B cell (primary cell): ENCODE measurements around the gene CLRN1. TPM values are rescaled to one million over a fixed set of nuclear protein-coding genes. Genes with fewer than 3 reads are reported as not detected.

ENCODE experiments used
- ATAC-seq: fragments of 200-7000 bp; cut with Tn5 transposase; one replicate; pipeline ENCODE4 v1.10.0; 2021; ENCODE audit warnings: low read depth, mild to moderate bottlenecking, moderate number of reproducible peaks, moderate library complexity
- CTCF ChIA-PET: fragments of 350-600 bp; sonication (Branson Sonifier 250); formaldehyde crosslinking; loops from one replicate; lab custom pipeline; 2021; ENCODE audit warnings: antibody characterized with exemption, inconsistent platforms; lab: Charles Lee
- POLR2A ChIA-PET: fragments of 350-600 bp; sonication (Branson Sonifier 250); formaldehyde crosslinking; loops from one replicate; lab custom pipeline; 2021; ENCODE audit warnings: antibody characterized with exemption; lab: Charles Lee
- DNase-seq: peaks from one replicate; pipeline ENCODE4 v3.0.0; 2013
- H2AFZ ChIP-seq: 2 replicates; pipeline ENCODE4 v1.6.1; 2012; ENCODE audit warnings: mild to moderate bottlenecking, low read depth, low read length; ENCODE audit not compliant: insufficient read depth, poor library complexity, severe bottlenecking
- H3K27ac ChIP-seq, 2 donors: 1 replicate in 1 of 2; 2 replicates in 1 of 2; pipeline ENCODE4 v1.5.1; 2012 to 2013; ENCODE audit warnings: low read length in 2 of 2, mild to moderate bottlenecking in 2 of 2, moderate library complexity in 1 of 2
- H3K27me3 ChIP-seq, 4 experiments: fragments of 200-600 bp in 1 of 4; sonication (generic) in 1 of 4; replicated peaks in 1 of 4; 1 replicate in 2 of 4; 2 replicates in 2 of 4; pipeline versions ENCODE4 v1.6.1 to v1.7.0; 2013 to 2016; ENCODE audit warnings: low read length in 3 of 4, mild to moderate bottlenecking in 2 of 4, mixed read lengths in 1 of 4, moderate library complexity in 1 of 4; ENCODE audit not compliant: insufficient read depth in 4 of 4, control insufficient read depth in 3 of 4; ENCODE audit errors: control extremely low read depth in 1 of 4
- H3K36me3 ChIP-seq, 2 experiments: replicated peaks in 1 of 2; 1 replicate in 1 of 2; 2 replicates in 1 of 2; pipeline versions ENCODE4 v1.6.1 to v1.7.1; 2013; ENCODE audit warnings: low read length in 1 of 2; ENCODE audit not compliant: insufficient read depth in 2 of 2, control insufficient read depth in 1 of 2; ENCODE audit errors: control extremely low read depth in 1 of 2, extremely low read depth in 1 of 2
- H3K4me1 ChIP-seq, 2 donors: fragments of 200-600 bp in 1 of 2; sonication (generic) in 1 of 2; 1 replicate in 1 of 2; 2 replicates in 1 of 2; pipeline versions ENCODE4 v1.5.1 to v1.6.1; 2013 to 2017; ENCODE audit warnings: low read length in 2 of 2; ENCODE audit not compliant: control insufficient read depth in 2 of 2, insufficient read depth in 2 of 2
- H3K4me2 ChIP-seq: replicated peaks from 2 replicates; pipeline ENCODE3; 2012; ENCODE audit warnings: mild to moderate bottlenecking, low read depth, low read length; ENCODE audit not compliant: poor library complexity, severe bottlenecking
- H3K4me3 ChIP-seq, 5 experiments: fragments of 200-600 bp in 1 of 5; sonication (generic) in 1 of 5; 1 replicate in 3 of 5; 2 replicates in 2 of 5; pipeline versions ENCODE4 v1.5.1 to v1.7.0; 2011 to 2016; ENCODE audit warnings: low read length in 4 of 5, mild to moderate bottlenecking in 4 of 5, low read depth in 2 of 5, control low read depth in 1 of 5, moderate library complexity in 1 of 5; ENCODE audit not compliant: insufficient read depth in 1 of 5; ENCODE audit errors: control extremely low read depth in 1 of 5, extremely low read depth in 1 of 5
- H3K79me2 ChIP-seq: fragments of 200-600 bp; sonication (generic); one replicate; pipeline ENCODE4 v1.6.0; 2016; ENCODE audit warnings: low read length; ENCODE audit not compliant: control insufficient read depth, insufficient read depth
- H3K9ac ChIP-seq: fragments of 200-600 bp; sonication (generic); 2 replicates; pipeline ENCODE4 v1.6.1; 2017; ENCODE audit warnings: mild to moderate bottlenecking, low read length, moderate library complexity
- H3K9me3 ChIP-seq, 3 donors: one replicate each; pipeline versions ENCODE4 v1.6.1 to v1.7.1; 2013; ENCODE audit warnings: low read length in 2 of 3; ENCODE audit not compliant: control insufficient read depth in 2 of 3, insufficient read depth in 1 of 3; ENCODE audit errors: control extremely low read depth in 1 of 3
- H4K20me1 ChIP-seq: 2 replicates; pipeline ENCODE4 v1.6.0; 2012; ENCODE audit warnings: mild to moderate bottlenecking, low read length; ENCODE audit not compliant: insufficient read depth, control insufficient read depth, poor library complexity, severe bottlenecking
- H3K27ac Mint-ChIP-seq: one replicate; pipeline ENCODE4 v1.8.0; 2021; ENCODE audit warnings: mixed read lengths
- H3K27me3 Mint-ChIP-seq: one replicate; pipeline ENCODE4 v1.8.0; 2021; ENCODE audit warnings: mixed read lengths
- H3K4me1 Mint-ChIP-seq: one replicate; pipeline ENCODE4 v1.8.0; 2021; ENCODE audit warnings: mixed read lengths
- H3K4me3 Mint-ChIP-seq: one replicate; pipeline ENCODE4 v1.8.0; 2021; ENCODE audit warnings: mixed read lengths
- H3K9me3 Mint-ChIP-seq: one replicate; pipeline ENCODE4 v1.8.0; 2022; ENCODE audit warnings: mixed read lengths; ENCODE audit not compliant: insufficient read depth
- EZH2 ChIP-seq: IDR thresholded peaks from 2 replicates; pipeline ENCODE4 v1.6.1; 2012; ENCODE audit warnings: borderline replicate concordance, low read depth, mild to moderate bottlenecking, moderate library complexity, low read length; ENCODE audit not compliant: insufficient read depth, poor library complexity, severe bottlenecking
- WGBS: methylation state at CpG from one replicate; pipeline ENCODE4 v1.1.5; 2013; ENCODE audit warnings: missing lambda C conversion rate; ENCODE audit not compliant: insufficient coverage; 5-methylcytosine and 5-hydroxymethylcytosine counted together
- intact Hi-C: fragments of 100-400 bp; cut with micrococcal nuclease; formaldehyde crosslinking; loops from one replicate; pipeline ENCODE4 v1.10.0; 2022
- polyA plus RNA-seq: library from polyadenylated mRNA; depleted of rRNA; stranded (reverse); fragments of >200 nt; gene quantifications from 2 replicates; pipeline ENCODE4 v1.2.3, GENCODE V29; 2012
- total RNA-seq, 2 donors: library from RNA; stranded (reverse); fragments of 120-200 nt in 1 of 2; gene quantifications; 1 replicate in 1 of 2; 2 replicates in 1 of 2; pipeline versions ENCODE4 v1.2.3 to v1.2.4, GENCODE V29; 2013 to 2022
- TF ChIP-seq, protein P1 (sequence below): fragments of 200-600 bp; IDR thresholded peaks from one replicate; pipeline ENCODE4 v1.8.0; 2022; ENCODE audit warnings: antibody characterized with exemption, mild to moderate bottlenecking

Gene CLRN1
- total and polyA plus RNA-seq, 2 donors (not counting 1 experiment from before 2014, with no cell fraction given): not detected

DNA sequence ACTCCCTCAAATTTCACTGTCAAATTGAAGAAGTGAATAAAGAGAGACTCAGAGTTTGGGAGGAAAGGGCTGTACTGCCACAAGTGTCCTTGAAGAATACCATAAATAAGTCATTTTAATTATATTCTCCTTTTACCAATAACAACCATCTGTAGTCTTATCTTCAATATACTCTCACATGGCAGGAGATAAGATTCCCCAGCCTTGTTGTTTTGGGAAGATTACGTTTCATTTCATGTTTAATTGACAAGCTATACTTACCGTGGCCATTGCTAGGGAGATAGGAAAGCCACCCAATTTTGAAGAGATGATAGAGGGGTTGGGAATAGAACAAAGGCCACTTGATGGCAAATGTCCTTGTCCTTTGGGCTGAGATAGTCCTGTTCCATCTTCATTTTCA is 69.5 kb downstream of the CLRN1 start:
- Mint-ChIP-seq H3K4me1 (no peaks in the 10 kb centered on the region), H3K27ac (no peak overlapping the region), H3K27me3 (peaks cover 27% of the 10 kb centered on the region), H3K4me3 (no peak overlapping the region), H3K9me3 (no peaks in the 10 kb centered on the region)
- POLR2A ChIA-PET: no interaction called here
- DNase-seq: no peak
- no peak for ATAC-seq
- Histone ChIP-seq H3K79me2 (no peaks in the 10 kb centered on the region), H3K4me1 (no peaks in the 10 kb centered on the region), H3K27ac (no peak overlapping the region), H3K36me3 (no peaks in the 10 kb centered on the region), H3K4me3 (no peak overlapping the region), H4K20me1 (no peaks in the 10 kb centered on the region), H3K9me3 (no peaks in the 10 kb centered on the region), H3K4me2 (no peak overlapping the region), H2AFZ (no peak overlapping the region), H3K9ac (no peak overlapping the region), H3K27me3 (peaks cover 0 to 3% (median 0%) of the 10 kb centered on the region in 4 experiments)
- TF ChIP-seq, protein P1, sequence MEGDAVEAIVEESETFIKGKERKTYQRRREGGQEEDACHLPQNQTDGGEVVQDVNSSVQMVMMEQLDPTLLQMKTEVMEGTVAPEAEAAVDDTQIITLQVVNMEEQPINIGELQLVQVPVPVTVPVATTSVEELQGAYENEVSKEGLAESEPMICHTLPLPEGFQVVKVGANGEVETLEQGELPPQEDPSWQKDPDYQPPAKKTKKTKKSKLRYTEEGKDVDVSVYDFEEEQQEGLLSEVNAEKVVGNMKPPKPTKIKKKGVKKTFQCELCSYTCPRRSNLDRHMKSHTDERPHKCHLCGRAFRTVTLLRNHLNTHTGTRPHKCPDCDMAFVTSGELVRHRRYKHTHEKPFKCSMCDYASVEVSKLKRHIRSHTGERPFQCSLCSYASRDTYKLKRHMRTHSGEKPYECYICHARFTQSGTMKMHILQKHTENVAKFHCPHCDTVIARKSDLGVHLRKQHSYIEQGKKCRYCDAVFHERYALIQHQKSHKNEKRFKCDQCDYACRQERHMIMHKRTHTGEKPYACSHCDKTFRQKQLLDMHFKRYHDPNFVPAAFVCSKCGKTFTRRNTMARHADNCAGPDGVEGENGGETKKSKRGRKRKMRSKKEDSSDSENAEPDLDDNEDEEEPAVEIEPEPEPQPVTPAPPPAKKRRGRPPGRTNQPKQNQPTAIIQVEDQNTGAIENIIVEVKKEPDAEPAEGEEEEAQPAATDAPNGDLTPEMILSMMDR: no peak
- no peak for TF ChIP-seq EZH2
- intact Hi-C loops: no loop called here
- CTCF ChIA-PET: no interaction called here
- no CpG with 5 or more reads among the region's 2 CpGs for WGBS

DNA sequence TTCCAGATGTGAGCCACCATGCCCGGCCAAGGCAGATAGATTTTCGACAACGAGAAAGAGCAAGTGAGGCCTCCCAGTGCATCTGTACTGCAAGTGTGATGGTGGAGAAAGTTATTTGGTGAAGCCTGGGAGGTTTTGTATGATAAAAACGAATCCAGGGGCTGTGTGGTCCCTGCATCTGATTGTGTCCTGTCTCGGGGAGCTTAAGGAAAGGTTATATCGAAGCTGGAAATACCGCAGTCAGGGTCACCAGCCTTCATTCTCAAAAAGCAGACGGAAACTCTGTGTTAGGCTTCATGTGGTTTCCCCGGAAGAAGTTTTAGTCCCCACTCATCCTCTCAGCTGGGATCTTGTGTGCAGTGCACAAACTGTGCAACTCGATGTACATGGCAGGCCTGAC is 70.7 kb downstream of the CLRN1 start:
- Histone ChIP-seq H3K9ac (no peak overlapping the region), H3K4me2 (no peak overlapping the region), H3K27me3 (no peaks in the 10 kb centered on the region), H3K9me3 (no peaks in the 10 kb centered on the region), H3K36me3 (no peaks in the 10 kb centered on the region), H3K4me1 (no peaks in the 10 kb centered on the region), H4K20me1 (no peaks in the 10 kb centered on the region), H3K79me2 (no peaks in the 10 kb centered on the region), H2AFZ (no peak overlapping the region), H3K27ac (no peak overlapping the region), H3K4me3 (no peak overlapping the region)
- no peak for DNase-seq
- ATAC-seq: no peak
- ChIA-PET CTCF (no interaction called here), POLR2A (no interaction called here)
- peaks cover 21% of the 10 kb centered on the region for H3K27me3 Mint-ChIP-seq
- intact Hi-C loops: no loop called here
- H3K9me3 Mint-ChIP-seq: no peaks in the 10 kb centered on the region
- TF ChIP-seq EZH2: no peak
- TF ChIP-seq, protein P1: no peak
- no peak overlapping the region for H3K4me3 Mint-ChIP-seq
- no peak overlapping the region for H3K27ac Mint-ChIP-seq
- no peaks in the 10 kb centered on the region for H3K4me1 Mint-ChIP-seq
- WGBS: 94% methylated on average over 9 of the region's 10 CpGs
